Measurements from ENCODE around the gene FAM200B. TPM values are rescaled to one million over a fixed set of nuclear protein-coding genes. Genes with fewer than 3 reads are reported as not detected.

FAM200B gene
- total and polyA plus RNA-seq, 2 experiments from 2014 or later = 34.4 to 88.0 TPM

- no peak for ATAC-seq
- Histone ChIP-seq H2AFZ (no peak overlapping the region), H3K4me3 (no peak overlapping the region), H3F3A (replicated peaks; ENCODE audit: low read depth) (no peaks in the 10 kb centered on the region), H3K79me2 (replicated peaks; ENCODE audit: insufficient read depth) (no peaks in the 10 kb centered on the region), H3K27me3 (ENCODE audit: insufficient read depth) (no peaks in the 10 kb centered on the region), H3K27ac (ENCODE audit: low read depth) (no peak overlapping the region), H4K20me1 (replicated peaks; ENCODE audit: insufficient read depth) (no peaks in the 10 kb centered on the region), H3K4me1 (ENCODE audit: insufficient read depth) (no peaks in the 10 kb centered on the region), H3K9me2 (ENCODE audit: insufficient read depth) (no peaks in the 10 kb centered on the region), H3K36me3 (ENCODE audit: insufficient read depth) (no peaks in the 10 kb centered on the region), H3K4me2 (no peak overlapping the region)
- no peak for DNase-seq (ENCODE audit: low spot score)
- Mint-ChIP-seq H3K9me3 (peaks cover 4% of the 10 kb centered on the region), H3K27ac (no peak overlapping the region), H3K4me3 (no peak overlapping the region), H3K4me1 (no peaks in the 10 kb centered on the region), H3K27me3 (ENCODE audit: insufficient read depth, low read depth, poor library complexity) (peaks cover 7% of the 10 kb centered on the region), H3K36me3 (ENCODE audit: low read depth) (0 out of 3 replicates have a peak, but pooled peaks cover under 1% of the 10 kb centered on the region)
- no peak for TF ChIP-seq REST (IDR thresholded peaks at IDR 0.05; ENCODE audit: unreplicated experiment)
- peak; percentile 23 to 49 for TF ChIP-seq CTCF (conservative IDR thresholded peaks at IDR 0.05; ENCODE audit: low read depth in 2 of 2)
Observed at GRCh38 chr4:15737255-15737654, 55.6 kb downstream of the FAM200B start.

GRCh38 chr4:15738877-15739276, 57.2 kb downstream of the FAM200B start:
- no peak overlapping the region for H3K27ac Mint-ChIP-seq
- ATAC-seq (no peak), DNase-seq (ENCODE audit: low spot score) (no peak)
- H3K9me2 ChIP-seq (ENCODE audit: insufficient read depth) = no peaks in the 10 kb centered on the region
- H2AFZ ChIP-seq = no peak overlapping the region; the same call in 1 of the 2 replicates
- no peaks in the 10 kb centered on the region for H3F3A ChIP-seq (replicated peaks; ENCODE audit: low read depth)
- H3K27me3 Mint-ChIP-seq (ENCODE audit: insufficient read depth, low read depth, poor library complexity) = peaks cover 10% of the 10 kb centered on the region
- no peaks in the 10 kb centered on the region for H3K27me3 ChIP-seq (ENCODE audit: insufficient read depth)
- peaks cover 3% of the 10 kb centered on the region; the same call in 1 of the 3 replicates for H3K9me3 Mint-ChIP-seq
- no peaks in the 10 kb centered on the region for H3K79me2 ChIP-seq (replicated peaks; ENCODE audit: insufficient read depth)
- H3K4me1 Mint-ChIP-seq = no peaks in the 10 kb centered on the region
- no peaks in the 10 kb centered on the region for H4K20me1 ChIP-seq (replicated peaks; ENCODE audit: insufficient read depth)
- no peak overlapping the region for H3K4me2 ChIP-seq
- no peak overlapping the region for H3K27ac ChIP-seq (ENCODE audit: low read depth)
- H3K36me3 Mint-ChIP-seq (ENCODE audit: low read depth) = 0 out of 3 replicates have a peak, but pooled peaks cover 2% of the 10 kb centered on the region
- H3K36me3 ChIP-seq (ENCODE audit: insufficient read depth) = no peaks in the 10 kb centered on the region
- no peaks in the 10 kb centered on the region for H3K4me1 ChIP-seq (ENCODE audit: insufficient read depth)
- no peak overlapping the region for H3K4me3 Mint-ChIP-seq
- no peak overlapping the region for H3K4me3 ChIP-seq
- TF ChIP-seq EZH2phosphoT487 (IDR thresholded peaks at IDR 0.05; ENCODE audit: unreplicated experiment) (no peak), REST (IDR thresholded peaks at IDR 0.05; ENCODE audit: unreplicated experiment) (no peak), ZNF114 (CRISPR knock-in tag; IDR thresholded peaks at IDR 0.05) (no peak), JUNB (IDR thresholded peaks at IDR 0.05; ENCODE audit: unreplicated experiment) (no peak), POLR2AphosphoS5 (IDR thresholded peaks at IDR 0.05; ENCODE audit: low read depth) (no peak), CREB1 (CRISPR knock-in tag; IDR thresholded peaks at IDR 0.05; ENCODE audit: low read depth) (no peak), ETS1 (IDR thresholded peaks at IDR 0.05) (no peak)

Measured in GM23338 (cell line).